Tibial nerve (tissue), 4 donors: ENCODE data around the gene ELP5. TPM values are rescaled to one million over a fixed set of nuclear protein-coding genes. Genes with fewer than 3 reads are reported as not detected.

Experiments
- DNase-seq, 2 donors: peaks; one replicate each; pipeline ENCODE4 v3.0.0-alpha.2; 2019; ENCODE audit warnings: low spot score in 2 of 2
- H3K27ac ChIP-seq, 4 donors: fragments of 200-600 bp; sonication (generic) in 3 of 4; one replicate each; pipeline ENCODE4 v1.5.1; 2017 to 2019; ENCODE audit warnings: mild to moderate bottlenecking in 1 of 4
- H3K27me3 ChIP-seq, 2 donors: fragments of 200-600 bp; sonication (generic) in 1 of 2; one replicate each; pipeline versions ENCODE4 v1.5.1 to v1.6.0; 2017 to 2019
- H3K36me3 ChIP-seq, 3 donors: fragments of 200-600 bp; sonication (generic); one replicate each; pipeline ENCODE4 v1.5.1; 2018 to 2019
- H3K4me1 ChIP-seq, 4 donors: fragments of 200-600 bp; sonication (generic) in 3 of 4; one replicate each; pipeline ENCODE4 v1.5.1; 2017 to 2019
- H3K4me3 ChIP-seq, 4 donors: fragments of 200-600 bp; sonication (generic) in 3 of 4; one replicate each; pipeline ENCODE4 v1.5.1; 2017 to 2019; ENCODE audit warnings: mild to moderate bottlenecking in 1 of 4, moderate library complexity in 1 of 4
- H3K9me3 ChIP-seq, 4 donors: fragments of 200-600 bp; sonication (generic) in 3 of 4; one replicate each; pipeline ENCODE4 v1.5.1; 2017 to 2019
- CTCF ChIP-seq, 5 experiments: fragments of 200-600 bp in 3 of 5; fragments of 450-650 bp in 2 of 5; sonication (generic) in 3 of 5; IDR thresholded peaks; one replicate each; pipeline ENCODE4 v1.5.1; 2016 to 2019; ENCODE audit warnings: antibody characterized with exemption in 5 of 5, mild to moderate bottlenecking in 3 of 5, moderate library complexity in 2 of 5
- EP300 ChIP-seq, 2 donors: sonication (generic); formaldehyde crosslinking; IDR thresholded peaks; one replicate each; pipeline ENCODE4 v1.6.1; 2017; ENCODE audit warnings: antibody characterized with exemption in 2 of 2, mild to moderate bottlenecking in 1 of 2
- POLR2A ChIP-seq, 2 donors: fragments of 450-650 bp; IDR thresholded peaks; one replicate each; pipeline ENCODE4 v1.6.1; 2017; ENCODE audit warnings: antibody characterized with exemption in 2 of 2, mild to moderate bottlenecking in 2 of 2, moderate library complexity in 2 of 2
- WGBS, 2 donors: methylation state at CpG; one replicate each; pipeline ENCODE4 v1.1.5; 2018; 5-methylcytosine and 5-hydroxymethylcytosine counted together
- total RNA-seq, 4 donors: library from RNA; depleted of rRNA; stranded (reverse); fragments of >200 nt; gene quantifications; one replicate each; pipeline ENCODE4 v1.1.0, GENCODE V29; 2016

ELP5 gene
- total RNA-seq, 4 donors from 2014 or later, result 21.9 to 28.7 (median 25.0) TPM

- H3K27ac ChIP-seq, result peak overlapping the region in 2 of 4 donors; percentile 26 to 46
- 52 to 53% methylated on average over 41 to 42 of the region's 42 CpGs for WGBS, 2 donors
- TF ChIP-seq EP300 (IDR thresholded peaks at IDR 0.05) (no peak), CTCF (IDR thresholded peaks at IDR 0.05) (no peak), POLR2A (IDR thresholded peaks at IDR 0.05) (no peak)
- no peaks in the 10 kb centered on the region for H3K9me3 ChIP-seq
- peaks cover 0 to 38% (median 25%) of the 10 kb centered on the region in 4 donors for H3K4me1 ChIP-seq
- no peaks in the 10 kb centered on the region for H3K36me3 ChIP-seq
- DNase-seq, result no peak
- H3K4me3 ChIP-seq, result peak overlapping the region in 1 of 4 donors; percentile 38
- H3K27me3 ChIP-seq, result peaks cover 0 to 52% of the 10 kb centered on the region in 2 donors
Measured at GRCh38 chr17:7295230-7296180, 43.5 kb downstream of the ELP5 start.

DNA sequence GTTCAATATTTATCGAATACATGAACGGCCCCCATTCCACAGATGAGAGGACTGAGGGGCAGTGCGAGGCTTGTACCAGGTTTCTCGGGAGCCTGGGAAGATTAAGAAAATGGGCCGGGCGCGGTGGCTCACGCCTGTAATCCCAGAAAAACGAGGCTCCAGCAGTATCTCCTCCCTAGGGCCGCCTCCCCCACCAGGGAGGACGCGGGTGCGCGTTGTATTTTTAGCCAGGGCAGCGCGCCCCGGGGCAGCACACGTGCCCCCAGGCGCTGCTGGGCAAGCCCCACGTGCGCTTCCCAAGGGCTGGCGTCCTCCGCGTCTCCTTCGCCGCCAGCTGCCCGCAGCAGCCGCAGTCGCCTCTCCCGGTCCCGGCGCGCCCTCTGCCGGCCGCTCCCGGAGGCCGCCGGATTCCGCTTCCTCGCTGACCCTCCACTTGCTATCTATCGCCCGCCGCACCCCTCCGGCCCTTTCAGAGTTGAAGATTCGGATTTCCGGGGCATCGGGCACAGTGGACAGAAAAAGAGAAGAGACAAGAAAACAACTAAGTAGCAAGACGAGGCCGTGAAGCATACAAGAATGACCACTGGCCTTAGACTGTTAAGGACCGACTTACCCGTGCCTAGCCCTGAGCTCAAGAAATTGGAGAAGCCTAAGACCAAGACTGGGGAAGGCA, 44.3 kb downstream of the ELP5 start:
- 4 to 5% methylated on average over 44 to 49 of the region's 51 CpGs for WGBS, 2 donors
- H3K27ac ChIP-seq, result peak overlapping the region in 1 of 4 donors; percentile 46
- peaks cover 0 to 38% (median 25%) of the 10 kb centered on the region in 4 donors for H3K4me1 ChIP-seq
- peaks cover 0 to 44% of the 10 kb centered on the region in 2 donors for H3K27me3 ChIP-seq
- DNase-seq, result peak; percentile 62 to 73
- no peaks in the 10 kb centered on the region for H3K36me3 ChIP-seq
- H3K9me3 ChIP-seq, result no peaks in the 10 kb centered on the region
- TF ChIP-seq CTCF (IDR thresholded peaks at IDR 0.05) (peak; percentile 93 to 98 (median 95)), POLR2A (IDR thresholded peaks at IDR 0.05) (no peak), EP300 (IDR thresholded peaks at IDR 0.05) (peak; percentile 62 to 68)
- H3K4me3 ChIP-seq, result peak overlapping the region in 1 of 4 donors; percentile 30

DNA sequence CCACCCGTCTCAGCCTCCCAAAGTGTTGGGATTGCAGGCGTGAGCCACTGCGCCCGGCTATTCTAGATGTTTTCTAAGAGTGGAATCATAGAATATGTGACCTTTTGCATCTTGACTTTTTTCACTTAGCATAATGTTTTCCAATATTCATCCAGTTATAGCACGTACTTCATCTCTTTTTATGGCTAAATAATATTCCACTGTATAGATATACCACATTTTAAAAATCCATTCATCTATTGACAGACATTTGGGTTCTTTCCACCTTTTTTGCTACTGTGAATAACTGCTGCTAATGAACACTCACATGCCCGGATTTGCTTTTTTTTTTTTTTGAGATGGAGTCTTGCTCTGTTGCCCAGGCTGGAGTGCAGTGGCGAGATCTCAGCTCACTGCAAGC, 52.2 kb downstream of the ELP5 start:
- Histone ChIP-seq H3K9me3 (no peaks in the 10 kb centered on the region), H3K27ac (no peak overlapping the region), H3K4me3 (no peak overlapping the region), H3K4me1 (peaks cover 0 to 14% (median 7%) of the 10 kb centered on the region in 4 donors), H3K27me3 (no peaks in the 10 kb centered on the region), H3K36me3 (no peaks in the 10 kb centered on the region)
- 93 to 96% methylated on average over 7 of the region's 7 CpGs for WGBS, 2 donors
- no peak for TF ChIP-seq POLR2A (IDR thresholded peaks at IDR 0.05)
- no peak for TF ChIP-seq EP300 (IDR thresholded peaks at IDR 0.05)
- TF ChIP-seq CTCF (IDR thresholded peaks at IDR 0.05), result no peak
- DNase-seq, result no peak

DNA sequence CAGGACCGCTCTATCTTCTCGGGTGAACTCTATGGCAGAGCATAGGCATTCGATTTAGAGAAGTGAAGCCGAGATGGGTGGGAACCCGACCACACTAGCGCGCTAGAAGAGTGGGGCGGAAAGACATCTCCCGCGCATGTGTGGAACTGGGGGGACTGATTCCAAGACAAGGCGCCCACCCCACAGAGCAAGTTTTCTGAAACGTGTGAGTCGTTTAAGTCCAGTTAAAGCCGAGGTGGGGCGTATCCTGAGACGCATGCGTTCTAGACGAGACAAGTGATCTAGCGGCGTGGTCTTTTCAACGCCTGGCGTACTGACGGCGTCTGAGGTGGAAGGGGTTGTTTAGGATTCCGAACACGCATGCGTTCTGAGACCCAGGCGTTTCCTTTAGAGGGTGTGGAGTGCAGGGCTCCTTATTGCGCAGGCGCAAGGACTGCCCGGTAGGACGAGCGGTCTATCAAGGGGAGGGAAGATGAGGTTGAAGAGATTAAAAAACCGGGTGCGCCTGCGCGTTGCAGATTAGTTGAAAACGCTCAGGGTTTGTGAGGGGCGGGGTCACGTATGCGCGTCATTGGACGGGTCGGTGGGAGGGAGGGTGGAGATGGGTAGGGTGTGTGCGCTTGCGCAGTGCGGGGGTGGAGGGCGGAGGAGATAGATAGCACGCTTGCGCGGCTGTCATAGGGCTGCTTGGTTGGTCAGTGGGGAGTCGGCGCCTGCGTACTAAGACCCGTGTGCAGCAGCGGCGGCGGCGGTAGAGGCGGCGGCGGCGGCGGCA, 55.1 kb downstream of the ELP5 start, which contains the start of gene EIF5A:
EIF5A (plus strand) TSS at position 718 of the 775 bp plus-strand sequence. CDS start 2,008 bp downstream, outside the sequence.
- H3K27ac ChIP-seq, result peak within 1 kb of the TSS; percentile 97 to 99 (median 98)
- H3K27me3 ChIP-seq, result no peaks in the 10 kb centered on the region
- peaks cover 0 to 40% (median 18%) of the 10 kb centered on the region in 4 donors for H3K4me1 ChIP-seq
- H3K9me3 ChIP-seq, result no peaks in the 10 kb centered on the region
- WGBS, 2 donors, result 0% methylated on average over 54 to 60 of the region's 64 CpGs
- H3K4me3 ChIP-seq, result peak within 1 kb of the TSS; percentile 87 to 96 (median 92)
- peak; percentile 98 to 99 for DNase-seq
- TF ChIP-seq EP300 (IDR thresholded peaks at IDR 0.05) (peak; percentile 89 to 98), POLR2A (IDR thresholded peaks at IDR 0.05) (peak; percentile 78 to 92), CTCF (IDR thresholded peaks at IDR 0.05) (no peak)
- peaks cover 0 to 26% (median 21%) of the 10 kb centered on the region in 3 donors for H3K36me3 ChIP-seq
